ENCODE results near the gene UTP25.

UTP25 gene

DNA sequence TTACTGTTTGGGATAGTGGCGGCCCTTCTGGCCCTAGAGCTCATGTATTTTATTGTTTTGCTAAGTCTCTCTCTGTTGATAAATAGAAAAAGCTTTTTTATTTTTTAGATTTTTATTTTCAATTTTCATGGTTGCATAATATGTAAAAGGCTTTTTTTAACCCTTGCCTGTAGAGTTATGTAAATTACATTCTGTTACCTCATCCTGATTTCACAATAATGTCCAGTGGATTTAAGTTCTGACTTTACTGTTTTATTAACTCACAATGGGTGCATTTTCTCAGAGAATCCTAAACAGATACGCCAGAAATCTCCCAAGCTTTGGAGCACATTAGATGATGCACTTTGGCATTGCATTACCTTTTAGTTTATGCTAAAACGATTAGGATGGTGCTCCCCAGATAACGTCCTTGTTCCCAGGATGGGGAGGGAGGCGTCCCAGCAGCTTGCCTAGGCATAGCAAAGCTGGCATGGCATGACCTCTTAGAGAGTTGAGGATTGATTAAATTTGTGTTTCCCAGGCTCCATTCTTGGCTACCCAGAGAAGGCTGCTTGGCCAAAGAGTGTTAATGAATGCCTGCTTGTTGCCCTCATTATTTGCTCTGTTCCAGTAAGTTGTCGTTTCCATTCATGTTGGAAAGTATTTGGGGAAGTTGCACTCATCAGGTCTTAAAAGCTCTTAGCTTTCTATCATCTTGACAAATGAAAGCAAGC is 17.1 kb downstream of the UTP25 start:
- DNase-seq = no peak

- DNase-seq = no peak
Observed at GRCh38 chr1:209845408-209845725, 17.6 kb downstream of the UTP25 start.

- DNase-seq = no peak
Observed at GRCh38 chr1:209849388-209849787, 21.6 kb downstream of the UTP25 start.

GRCh38 chr1:209850342-209850979 is 22.7 kb downstream of the UTP25 start:
- peak; percentile 2 for DNase-seq

GRCh38 chr1:209853676-209854075 is 25.9 kb downstream of the UTP25 start:
- no peak for DNase-seq

GRCh38 chr1:209854196-209854595 is 26.4 kb downstream of the UTP25 start:
- no peak for DNase-seq

DNA sequence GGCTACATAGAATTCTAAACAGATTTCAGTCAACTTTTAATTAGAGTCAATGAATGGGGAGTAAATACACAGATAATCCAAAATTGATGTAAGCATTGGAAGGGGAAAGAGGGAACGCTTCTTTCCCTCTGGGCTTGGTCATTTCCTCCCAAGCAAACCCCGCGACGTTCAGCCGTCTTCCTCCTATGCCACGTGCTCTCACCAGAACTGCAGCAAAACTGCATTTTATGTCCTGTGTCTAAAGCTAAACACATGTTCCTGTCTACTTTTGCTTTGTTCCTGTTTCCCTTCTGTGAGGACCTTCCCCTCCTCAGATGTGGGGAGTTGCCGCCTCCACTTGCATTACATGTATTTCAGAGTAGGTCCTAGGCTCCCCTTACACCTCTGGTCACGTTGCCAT is 27.2 kb downstream of the UTP25 start:
- no peak for DNase-seq

DNA sequence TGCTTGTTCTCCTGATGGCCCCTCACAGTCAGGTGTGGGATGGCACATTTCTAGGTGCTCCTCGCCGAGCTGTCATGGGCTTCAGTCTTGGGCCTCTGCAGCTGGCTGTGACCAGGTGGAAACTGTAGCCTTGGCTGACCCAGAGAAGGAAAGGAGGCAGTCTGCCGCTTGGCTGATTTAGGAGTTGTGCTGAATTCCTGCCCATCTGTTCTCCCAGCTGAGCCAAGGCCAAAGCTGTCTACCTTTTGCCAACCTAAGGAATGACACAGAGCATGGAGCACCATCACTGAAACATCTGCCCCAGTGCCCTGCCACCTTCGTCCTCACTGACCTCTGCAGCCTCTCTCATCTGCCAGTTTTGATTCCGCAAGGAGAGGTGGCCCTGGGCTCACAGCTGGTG is 27.9 kb downstream of the UTP25 start:
- no peak for DNase-seq

DNA sequence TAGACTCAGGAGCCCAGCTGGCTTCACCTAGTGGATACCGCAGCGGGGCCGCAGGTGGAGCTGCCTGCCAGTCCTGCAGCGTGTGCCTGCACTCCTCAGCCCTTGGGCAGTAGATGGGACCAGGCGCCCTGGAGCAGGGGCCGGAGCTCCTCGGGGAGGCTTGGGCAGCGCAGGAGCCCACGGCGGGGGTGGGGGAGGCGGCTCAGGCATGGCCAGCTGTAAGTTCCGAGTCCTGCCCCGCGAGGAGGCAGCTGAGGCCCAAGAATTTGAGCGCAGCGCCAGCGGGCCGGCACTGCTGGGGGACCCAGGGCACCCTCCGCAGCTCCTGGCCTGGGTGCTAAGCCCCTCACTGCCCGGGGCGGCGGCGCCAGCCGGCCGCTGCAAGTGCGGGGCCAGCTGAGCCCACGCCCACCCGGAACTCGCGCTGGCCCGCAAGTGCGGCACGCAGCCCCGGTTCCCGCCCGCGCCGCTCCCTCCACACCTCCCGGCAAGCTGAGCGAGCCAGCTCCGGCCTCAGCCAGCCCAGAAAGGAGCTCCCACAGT is 30.9 kb downstream of the UTP25 start:
- DNase-seq = no peak

GRCh38 chr1:209860293-209860881 is 32.6 kb downstream of the UTP25 start:
- peak; percentile 30 for DNase-seq

DNA sequence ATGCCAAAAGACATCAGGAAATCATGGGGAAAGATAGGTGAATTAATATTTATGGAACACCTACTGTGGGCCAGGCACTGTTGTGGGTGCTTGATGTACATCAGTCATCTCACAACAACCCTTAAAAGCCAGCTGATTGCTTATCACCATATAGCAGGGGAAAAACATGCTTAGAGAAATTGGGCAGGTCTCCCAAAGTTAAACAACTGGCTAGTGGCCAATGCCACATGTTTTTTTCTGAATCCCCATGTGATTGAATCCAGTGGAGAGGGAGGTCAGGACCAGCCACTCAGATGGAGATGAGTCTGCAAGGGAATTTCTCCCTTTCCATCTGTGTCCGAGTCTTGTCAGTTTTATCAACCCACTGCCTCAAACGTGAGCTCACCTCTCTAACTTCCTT is 33.5 kb downstream of the UTP25 start:
- no peak for DNase-seq

DNA sequence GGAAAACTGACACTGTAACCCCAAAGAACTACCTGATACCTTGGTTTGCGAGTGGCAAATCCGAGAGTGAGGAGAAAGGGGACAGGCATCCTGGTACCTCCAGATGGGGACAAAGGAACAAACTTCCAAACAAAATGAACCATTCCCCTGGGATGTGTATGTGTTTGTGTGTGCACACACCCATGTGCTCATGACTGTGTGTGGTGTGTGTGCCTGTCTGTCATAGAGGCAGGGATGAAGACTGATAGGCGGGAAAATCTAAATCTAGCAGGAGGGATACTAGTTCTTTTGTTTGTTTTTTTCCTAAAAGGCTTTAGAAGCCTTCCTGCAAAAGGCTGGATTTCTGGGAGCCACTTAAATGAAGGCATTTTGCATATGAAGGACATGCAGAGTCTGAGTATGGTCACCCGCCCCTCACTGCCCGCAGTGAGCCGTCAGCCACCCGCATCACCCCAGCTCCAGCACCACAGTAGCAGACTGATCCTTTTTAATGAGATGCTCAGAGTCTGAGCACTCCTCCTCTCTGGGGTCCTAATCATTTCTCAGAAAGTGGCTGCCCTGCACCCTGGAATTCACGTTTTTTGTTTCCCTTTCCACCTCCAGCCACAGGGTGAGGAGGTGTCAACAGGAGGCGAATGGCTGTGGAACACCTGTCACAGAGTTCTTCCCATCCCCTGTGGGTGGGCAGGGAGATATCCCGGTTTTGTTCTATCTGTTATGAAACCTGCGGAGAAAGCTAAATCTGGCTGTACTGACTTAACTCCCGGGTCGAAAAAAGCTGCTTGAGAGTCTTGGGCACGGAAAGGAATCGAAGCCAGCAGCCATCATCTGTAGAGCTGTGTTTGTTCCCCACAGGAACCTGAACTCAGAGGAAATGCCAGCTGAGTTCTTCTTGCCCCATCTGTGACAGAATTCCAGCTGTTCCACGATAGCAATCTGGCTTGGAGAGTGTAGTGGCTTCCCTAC is 34.9 kb downstream of the UTP25 start:
- DNase-seq = no peak

DNA sequence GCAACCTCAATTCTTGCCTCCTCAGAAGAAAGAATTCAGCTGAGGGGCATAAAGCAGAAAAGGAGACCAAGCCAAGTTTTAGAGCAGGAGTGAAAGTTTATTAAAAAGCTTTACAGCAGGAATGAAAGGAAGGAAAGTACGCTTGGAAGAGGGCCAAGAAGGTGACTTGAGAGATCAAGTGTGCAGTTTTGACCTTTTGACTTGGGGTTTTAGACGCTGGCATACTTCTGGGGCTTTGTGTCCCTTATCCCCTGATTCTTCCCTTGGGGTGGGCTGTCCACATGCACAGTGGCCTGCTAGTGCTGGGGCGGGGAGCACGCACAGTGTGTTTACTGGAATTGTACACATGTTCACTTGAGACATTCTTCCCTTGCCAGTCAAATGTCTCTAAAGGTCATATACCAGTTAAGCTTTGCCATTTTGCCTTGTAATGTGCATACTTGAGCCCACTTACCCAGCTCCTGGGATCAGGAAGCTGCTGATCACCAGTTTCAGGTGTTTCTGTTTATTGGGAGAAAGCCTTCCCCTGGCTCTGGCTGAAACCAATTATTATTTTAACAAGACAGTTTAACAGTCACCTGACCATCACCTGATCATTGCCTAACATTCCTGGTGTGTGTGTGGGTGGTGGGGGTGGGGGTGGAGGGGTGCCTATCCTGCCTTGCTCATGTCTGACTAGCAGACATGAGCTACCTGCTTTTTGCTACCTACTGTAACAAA is 36.2 kb downstream of the UTP25 start:
- no peak for DNase-seq

DNA sequence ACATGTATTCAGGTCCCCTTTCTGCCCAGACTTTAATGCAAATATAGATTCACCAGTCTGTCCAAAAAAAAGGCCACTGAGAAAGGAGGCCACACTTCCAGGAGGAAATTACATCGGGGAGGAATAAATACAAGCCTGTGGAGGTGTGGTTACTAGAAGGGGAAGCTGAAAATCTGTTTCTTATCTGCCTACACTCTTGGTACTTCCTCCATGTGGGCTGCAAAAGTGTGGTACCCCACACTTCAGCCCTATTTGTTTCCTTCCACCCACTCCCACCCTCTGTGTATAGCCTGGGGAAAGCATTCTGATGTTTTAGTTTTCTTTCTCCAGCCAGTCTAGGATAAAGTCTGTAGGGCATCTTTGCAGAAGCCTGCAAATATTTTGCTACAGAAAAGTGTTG is 38.4 kb downstream of the UTP25 start:
- DNase-seq = no peak

- DNase-seq = no peak
Observed at GRCh38 chr1:209869291-209870149, 41.7 kb downstream of the UTP25 start.

DNA sequence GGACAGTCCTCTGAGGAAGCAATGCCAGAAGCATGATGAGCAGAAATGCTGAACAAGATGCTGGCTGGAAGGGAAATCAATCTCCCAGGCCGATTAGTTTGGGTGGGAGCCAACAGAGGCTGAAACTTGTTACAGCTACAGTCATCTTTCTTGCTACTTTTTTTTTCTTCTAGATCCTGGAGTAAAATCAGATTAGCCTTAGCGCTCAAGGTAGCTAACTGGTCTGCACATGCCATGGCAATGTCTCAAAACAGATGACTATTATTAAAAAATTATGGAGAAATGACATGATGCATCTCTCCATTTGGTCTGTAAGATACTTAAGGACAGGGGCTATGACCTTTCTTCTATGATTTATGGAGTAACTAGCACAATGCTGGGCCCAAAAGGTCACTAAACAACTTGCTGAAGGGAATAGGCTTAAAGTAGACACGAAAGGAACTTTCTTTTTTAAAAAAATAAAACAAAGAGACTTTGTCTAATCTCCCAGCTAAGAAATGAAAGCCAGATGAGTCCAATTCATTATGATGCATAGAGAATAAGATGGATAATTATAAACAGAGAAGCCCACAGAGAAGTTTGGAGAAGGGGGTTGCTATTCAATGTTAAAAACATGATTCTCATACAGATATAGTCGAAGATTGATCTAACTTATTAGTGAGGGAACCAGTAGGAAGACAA is 42.5 kb downstream of the UTP25 start:
- no peak for DNase-seq

GRCh38 chr1:209871006-209871405 is 43.2 kb downstream of the UTP25 start:
- DNase-seq = no peak

- no peak for DNase-seq
Observed at GRCh38 chr1:209871430-209871829, 43.7 kb downstream of the UTP25 start.

DNA sequence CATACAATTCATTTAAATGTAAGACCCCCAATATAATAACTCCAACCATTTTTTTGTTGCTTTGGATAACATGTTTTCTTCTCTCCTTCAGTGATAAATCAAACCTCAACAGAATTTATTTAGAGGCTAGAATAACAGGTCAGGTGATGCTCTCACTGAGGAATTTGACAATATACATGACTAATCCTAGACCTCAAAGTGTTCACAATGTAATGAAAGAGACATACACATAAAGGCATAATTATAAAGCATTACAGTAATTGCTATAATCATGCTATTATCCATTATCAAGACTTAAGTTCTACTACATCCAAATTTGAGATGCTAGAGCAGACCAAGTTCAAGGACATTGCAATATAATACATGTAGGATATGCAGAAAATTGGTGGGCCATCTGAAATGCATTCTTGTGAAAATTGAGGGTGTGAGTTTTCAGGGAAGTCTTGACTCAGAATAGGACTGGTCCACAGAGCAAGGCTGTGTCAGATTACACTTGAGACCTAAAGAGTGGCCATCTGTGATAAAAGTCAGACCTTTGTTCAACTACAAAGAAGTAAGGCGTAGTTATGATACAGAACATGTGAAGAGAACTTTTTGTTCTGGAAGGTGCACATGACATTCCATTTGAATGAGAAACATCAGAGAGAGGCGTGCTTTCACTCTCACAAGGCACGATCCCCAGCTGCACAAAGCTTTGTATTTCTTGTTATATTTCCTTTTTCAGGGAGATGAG is 45.5 kb downstream of the UTP25 start:
- DNase-seq = no peak

DNA sequence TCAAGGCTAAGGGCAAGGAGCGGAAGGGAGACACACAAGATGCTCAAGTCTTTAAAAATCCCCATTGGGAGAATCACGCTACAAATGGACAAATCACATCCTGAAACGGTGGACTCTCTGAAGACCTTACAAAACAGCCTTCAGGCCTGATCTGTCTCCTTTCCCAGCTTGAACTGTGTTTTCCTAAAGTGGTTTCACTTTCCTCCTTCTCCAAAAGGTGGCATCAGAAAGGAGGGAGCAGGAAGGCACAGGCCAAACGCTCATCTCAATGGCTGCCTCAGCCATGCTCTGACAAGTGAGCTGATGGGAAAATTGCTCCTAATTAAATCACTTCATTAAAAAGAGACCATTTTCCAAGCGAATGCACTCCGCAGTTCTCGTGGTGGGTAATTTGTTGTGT is 47.7 kb downstream of the UTP25 start:
- DNase-seq = peak; percentile 2
